HepG2 (cell line): ENCODE data around the gene MAP2K7. TPM values are rescaled to one million over a fixed set of nuclear protein-coding genes. Genes with fewer than 3 reads are reported as not detected.

ENCODE experiments used
- ATAC-seq: fragments of 200-7000 bp; cut with Tn5 transposase; 3 replicates; pipeline ENCODE4 v1.9.1; 2020; ENCODE audit warnings: mild to moderate bottlenecking, moderate library complexity
- BruUV-seq: library from RNA; stranded (reverse); fragments of 400-500 nt; replicated peaks from 2 replicates; lab custom pipeline; 2021; lab: Mats Ljungman, UMichigan
- CTCF ChIA-PET: fragments of 300-600 bp; formaldehyde crosslinking; extraction: SDS; loops from one replicate; lab custom pipeline; 2021; ENCODE audit warnings: low total read pairs, inconsistent platforms, low intra/inter-chr PET ratio; lab: Yijun Ruan, JAX
- POLR2A ChIA-PET: fragments of 350-600 bp; sonication (Branson Sonifier 250); formaldehyde crosslinking; loops from one replicate; lab custom pipeline; 2020; ENCODE audit warnings: antibody characterized with exemption, inconsistent platforms; lab: Yijun Ruan, JAX
- DNase-seq: peaks from one replicate; pipeline ENCODE4 v3.0.0-alpha.2; 2015; ENCODE audit warnings: low spot score
- FAIRE-seq: peaks from 3 replicates; lab custom pipeline; 2011; peaks lifted over from hg19 to GRCh38; lab: Jason Lieb, UNC
- H2AFZ ChIP-seq: one replicate; pipeline ENCODE4 v1.6.1; 2011; ENCODE audit warnings: low read length, inconsistent platforms
- H3K27ac ChIP-seq: fragments of 300-600 bp; 3 replicates; pipeline ENCODE4 v1.8.0; 2011; ENCODE audit warnings: mixed run types, mild to moderate bottlenecking, mixed read lengths, low read length, inconsistent platforms; ENCODE audit not compliant: insufficient read depth; ENCODE audit errors: extremely low read length
- H3K27me3 ChIP-seq, 2 experiments: fragments of 200-600 bp in 1 of 2; 2 replicates in 1 of 2; 3 replicates in 1 of 2; pipeline versions ENCODE4 v1.6.0 to v1.8.0; 2011; ENCODE audit warnings: low read length in 2 of 2, mild to moderate bottlenecking in 2 of 2, moderate library complexity in 2 of 2, inconsistent platforms in 1 of 2; ENCODE audit not compliant: insufficient read depth in 2 of 2, control insufficient read depth in 1 of 2
- H3K36me3 ChIP-seq, 2 experiments: fragments of 200-600 bp in 1 of 2; replicated peaks in 1 of 2; 2 replicates in 1 of 2; 3 replicates in 1 of 2; pipeline versions ENCODE4 v1.5.1 to v1.8.0; 2011; ENCODE audit warnings: low read length in 2 of 2, inconsistent platforms in 1 of 2; ENCODE audit not compliant: insufficient read depth in 2 of 2, control insufficient read depth in 1 of 2
- H3K4me1 ChIP-seq: 2 replicates; pipeline ENCODE4 v1.5.1; 2012; ENCODE audit warnings: low read length, inconsistent platforms; ENCODE audit not compliant: insufficient read depth
- H3K4me2 ChIP-seq: 2 replicates; pipeline ENCODE4 v1.6.0; 2011; ENCODE audit warnings: low read depth, low read length, inconsistent platforms
- H3K4me3 ChIP-seq, 3 experiments: fragments of 200-600 bp in 1 of 3; sonication (generic), shearing (Covaris generic) in 1 of 3; replicated peaks in 1 of 3; 2 replicates each; pipeline ENCODE4 v1.5.1; 2011 to 2016; ENCODE audit warnings: low read length in 3 of 3, inconsistent platforms in 2 of 3, low read depth in 2 of 3, mild to moderate bottlenecking in 2 of 3, control low read depth in 1 of 3, mixed read lengths in 1 of 3; ENCODE audit not compliant: insufficient read depth in 1 of 3
- H3K79me2 ChIP-seq: one replicate; pipeline ENCODE4 v1.6.1; 2011; ENCODE audit warnings: low read length, inconsistent platforms; ENCODE audit not compliant: insufficient read depth
- H3K9ac ChIP-seq: 2 replicates; pipeline ENCODE4 v1.6.0; 2011; ENCODE audit warnings: mild to moderate bottlenecking, low read depth, low read length, inconsistent platforms; ENCODE audit not compliant: insufficient read depth
- H3K9me3 ChIP-seq: 2 replicates; pipeline ENCODE4 v1.5.1; 2012; ENCODE audit warnings: mild to moderate bottlenecking, low read length
- H4K20me1 ChIP-seq: 2 replicates; pipeline ENCODE4 v1.6.0; 2011; ENCODE audit warnings: inconsistent platforms, mild to moderate bottlenecking, low read length, moderate library complexity; ENCODE audit not compliant: insufficient read depth
- HNF1A ChIP-seq, 2 experiments: sonication (generic) in 1 of 2; formaldehyde crosslinking in 1 of 2; IDR thresholded peaks; 2 replicates each; pipeline versions ENCODE4 v1.4.0 to v1.6.1; 2016 to 2020; ENCODE audit warnings: borderline replicate concordance in 1 of 2, low read depth in 1 of 2, mild to moderate bottlenecking in 1 of 2, missing genetic modification reagents in 1 of 2
- REPIN1 ChIP-seq: sonication (generic); formaldehyde crosslinking; IDR thresholded peaks from 2 replicates; pipeline ENCODE4 v1.8.0; 2022; ENCODE audit warnings: missing genetic modification reagents, low read depth, mild to moderate bottlenecking, borderline replicate concordance
- ZNF652 ChIP-seq: IDR thresholded peaks from 2 replicates; pipeline ENCODE4 v1.6.1; 2016; ENCODE audit warnings: low read depth, borderline replicate concordance
- WGBS: methylation state at CpG from one replicate; pipeline ENCODE4 v1.1.6; 2017; ENCODE audit warnings: low lambda C conversion rate; 5-methylcytosine and 5-hydroxymethylcytosine counted together
- in situ Hi-C: cut with HindIII; loops from 2 replicates; pipeline ENCODE4 v1.10.0; 2017; ENCODE audit warnings: low pct_unique_long_range_greater_than_20kb; ENCODE audit not compliant: extremely low pct_ligation_motif_present
- intact Hi-C: fragments of 100-400 bp; cut with micrococcal nuclease; formaldehyde crosslinking; loops from one replicate; pipeline ENCODE4 v1.10.0; 2022; ENCODE audit not compliant: unreplicated experiment
- polyA plus RNA-seq, 8 experiments: library from polyadenylated mRNA; depleted of rRNA in 3 of 8; stranded (reverse) in 7 of 8; unstranded in 1 of 8; fragments of >200 nt; fragmentation: Illumina TruSeq in 4 of 8; extraction: Trizol in 4 of 8; gene quantifications; 2 replicates each; pipeline versions ENCODE4 v1.2.1 to v1.2.3, GENCODE V29; 2011 to 2016; ENCODE audit warnings: low read depth in 4 of 8, missing spikeins in 1 of 8, mixed read lengths in 1 of 8; ENCODE audit not compliant: insufficient read depth in 1 of 8
- total RNA-seq, 5 experiments: library from RNA; depleted of rRNA; stranded (reverse); fragments of >200 nt; fragmentation: Illumina TruSeq; extraction: Trizol; gene quantifications; 2 replicates each; pipeline ENCODE4 v1.2.3, GENCODE V29; 2016; ENCODE audit warnings: low read depth in 1 of 5

MAP2K7 gene
- total and polyA plus RNA-seq, 2 of the 13 experiments (the other 11 are each of a cell fraction or from before 2014, with no cell fraction given), result 9.0 to 10.8 TPM

- no peaks in the 10 kb centered on the region for H4K20me1 ChIP-seq
- H3K79me2 ChIP-seq, result no peaks in the 10 kb centered on the region
- no peak overlapping the region for H2AFZ ChIP-seq
- intact Hi-C loops (no loop called here), in situ Hi-C loops (no loop called here)
- no peak for ATAC-seq
- POLR2A ChIA-PET, result no interaction called here
- H3K9me3 ChIP-seq, result no peaks in the 10 kb centered on the region
- no peak for FAIRE-seq
- BruUV-seq, result no TSS peak
- H3K9ac ChIP-seq, result no peak overlapping the region
- H3K4me3 ChIP-seq, result no peak overlapping the region
- H3K27ac ChIP-seq, result peak overlapping the region; percentile 37
- TF ChIP-seq HNF1A (IDR thresholded peaks at IDR 0.05; ENCODE audit: low read depth) (peak; percentile 41; the same call in 1 of the 2 replicates), HNF1A (CRISPR knock-in tag; IDR thresholded peaks at IDR 0.05; ENCODE audit: borderline replicate concordance) (no peak), ZNF652 (CRISPR knock-in tag) (peak; percentile 90; the same call in 1 of the 2 replicates), REPIN1 (CRISPR knock-in tag) (no peak)
- peaks cover 12 to 64% of the 10 kb centered on the region in 2 experiments for H3K36me3 ChIP-seq
- CTCF ChIA-PET, result no interaction called here
- WGBS, result 66% methylated on average over 13 of the region's 13 CpGs
- no peaks in the 10 kb centered on the region for H3K27me3 ChIP-seq
- peak overlapping the region; percentile 36 for H3K4me2 ChIP-seq
- H3K4me1 ChIP-seq, result peaks cover 24% of the 10 kb centered on the region
- DNase-seq, result no peak
Observed at GRCh38 chr19:7961920-7962626, 58.4 kb downstream of the MAP2K7 start.
